Left lung (tissue), 14 donors: Measurements from ENCODE around the gene TRMT11. TPM values are rescaled to one million over a fixed set of nuclear protein-coding genes. Genes with fewer than 3 reads are reported as not detected.
A peak's percentile ranks its signal among the peaks of the same experiment; 100 is the strongest.

Source experiments
- ATAC-seq: fragments of 200-7000 bp; cut with Tn5 transposase; one replicate; pipeline ENCODE4 v1.9.1; 2020; ENCODE audit warnings: moderate library complexity
- DNase-seq, 4 donors: peaks; one replicate each; pipeline ENCODE4 v3.0.0-alpha.2; 2013 to 2020
- H3K27ac ChIP-seq, 2 donors: fragments of 200-600 bp; sonication (generic) in 1 of 2; one replicate each; pipeline versions ENCODE4 v1.5.0 to v1.8.0; 2020 to 2021
- H3K27me3 ChIP-seq, 2 donors: fragments of 200-600 bp; sonication (generic) in 1 of 2; one replicate each; pipeline versions ENCODE4 v1.5.0 to v1.8.0; 2020 to 2021
- H3K36me3 ChIP-seq, 2 donors: fragments of 200-600 bp; sonication (generic) in 1 of 2; one replicate each; pipeline versions ENCODE4 v1.5.0 to v1.8.0; 2020 to 2021
- H3K4me1 ChIP-seq, 2 donors: fragments of 200-600 bp; one replicate each; pipeline ENCODE4 v1.8.0; 2021
- H3K4me3 ChIP-seq, 2 donors: fragments of 200-600 bp; sonication (generic) in 1 of 2; one replicate each; pipeline versions ENCODE4 v1.5.0 to v1.8.0; 2020 to 2021; ENCODE audit warnings: mild to moderate bottlenecking in 1 of 2
- H3K9me3 ChIP-seq, 2 donors: fragments of 200-600 bp; sonication (generic) in 1 of 2; one replicate each; pipeline versions ENCODE4 v1.5.0 to v1.8.0; 2020 to 2021
- CTCF ChIP-seq, 2 donors: fragments of 200-600 bp; sonication (generic) in 1 of 2; IDR thresholded peaks; one replicate each; pipeline versions ENCODE4 v1.5.0 to v1.8.0; 2021; ENCODE audit warnings: antibody characterized with exemption in 2 of 2
- intact Hi-C, 2 donors: fragments of 100-400 bp; cut with DNase I; formaldehyde crosslinking; loops; one replicate each; pipeline versions ENCODE4 v1.11.2 to v1.14.2; 2022
- long read RNA-seq, 12 donors: library from polyadenylated mRNA in 2 of 12; unstranded in 2 of 12; transcript quantifications; one replicate each; pipeline ENCODE4 v2.0.0 and lab custom pipeline, GENCODE V29; 2019 to 2026
- polyA plus RNA-seq, 6 donors: library from polyadenylated mRNA; unstranded; fragments of 120-200 nt; gene quantifications; one replicate each; pipeline ENCODE4 v1.2.1, GENCODE V29; 2013; ENCODE audit not compliant: insufficient read length in 6 of 6
- total RNA-seq, 2 donors: library from RNA; stranded (reverse); fragmentation: NEBNext Ultra II Directional; extraction: Animal tissue kit (Norgen Biotek cat#: 25700); gene quantifications; one replicate each; pipeline ENCODE4 v1.2.1, GENCODE V29; 2021
- donor health status: DM: no; HTN: yes; CAD: no.
- donor health status: DM: no; HTN: no; CAD: no.

TRMT11 gene
- 10 to 100 TPM; 17.2 to 22.2 TPM for total RNA-seq
- 10 to 100 TPM; 25.0 to 39.7 (median 29.9) TPM for polyA plus RNA-seq
- long read RNA-seq, donor 1, partial matches to known transcripts = 0 of 4 reads
- long read RNA-seq, donor 1, other reads (novel, unspliced or antisense) = 0 of 4 reads
- long read RNA-seq, donor 2, partial matches to known transcripts = 0 of 2 reads
- long read RNA-seq, donor 2, other reads (novel, unspliced or antisense) = 0 of 2 reads
- long read RNA-seq, donor 3, transcript TRMT11-201 (13 exons, 1,565 nt) = major isoform, 5 of 5 reads
- long read RNA-seq, donor 3, partial matches to known transcripts = 0 of 5 reads
- long read RNA-seq, donor 3, other reads (novel, unspliced or antisense) = 0 of 5 reads
- long read RNA-seq, donor 4, partial matches to known transcripts = 2 of 8 reads
- long read RNA-seq, donor 4, other reads (novel, unspliced or antisense) = 3 of 8 reads
- long read RNA-seq, donor 5, transcript TRMT11-201 (13 exons, 1,565 nt) = major isoform, 5 of 5 reads
- long read RNA-seq, donor 5, partial matches to known transcripts = 0 of 5 reads
- long read RNA-seq, donor 5, other reads (novel, unspliced or antisense) = 0 of 5 reads
- long read RNA-seq, donor 6, transcript TRMT11-201 (13 exons, 1,565 nt) = major isoform, 6 of 6 reads
- long read RNA-seq, donor 6, partial matches to known transcripts = 0 of 6 reads
- long read RNA-seq, donor 6, other reads (novel, unspliced or antisense) = 0 of 6 reads
- long read RNA-seq, donor 7, transcript TRMT11-201 (13 exons, 1,565 nt) = major isoform, 8 of 8 reads
- long read RNA-seq, donor 7, partial matches to known transcripts = 0 of 8 reads
- long read RNA-seq, donor 7, other reads (novel, unspliced or antisense) = 0 of 8 reads
- long read RNA-seq, donor 8, partial matches to known transcripts = 0 of 4 reads
- long read RNA-seq, donor 8, other reads (novel, unspliced or antisense) = 0 of 4 reads
- long read RNA-seq, donor 9 = 0 reads
- long read RNA-seq, donor 10, partial matches to known transcripts = 0 of 3 reads
- long read RNA-seq, donor 10, other reads (novel, unspliced or antisense) = 1 of 3 reads
- long read RNA-seq, donor 11, partial matches to known transcripts = 0 of 4 reads
- long read RNA-seq, donor 11, other reads (novel, unspliced or antisense) = 0 of 4 reads
- long read RNA-seq, donor 12 = 0 reads

- no peaks in the 10 kb centered on the region for H3K27me3 ChIP-seq
- H3K4me3 ChIP-seq = peak within 1 kb of the TSS; percentile 63 to 89
- intact Hi-C loops = no loop called here
- H3K9me3 ChIP-seq = no peaks in the 10 kb centered on the region
- no peak for TF ChIP-seq CTCF (IDR thresholded peaks at IDR 0.05)
- ATAC-seq (peak; percentile 94), DNase-seq (peak; percentile 82 to 96 (median 93))
- H3K27ac ChIP-seq = peak within 1 kb of the TSS; percentile 74 to 78
- H3K4me1 ChIP-seq = peaks cover 6 to 22% of the 10 kb centered on the region in 2 donors
- peaks cover 0 to 9% of the 10 kb centered on the region in 2 donors for H3K36me3 ChIP-seq
Measured at GRCh38 chr6:125986301-125987025, at the start of gene TRMT11. Gene TRMT11 (plus strand): TSS chr6:125986540. CDS start chr6:125986551, 11 bp downstream.

- Histone ChIP-seq H3K27me3 (no peaks in the 10 kb centered on the region), H3K27ac (no peak overlapping the region), H3K4me3 (no peak overlapping the region), H3K4me1 (peaks cover 3 to 15% of the 10 kb centered on the region in 2 donors), H3K36me3 (no peaks in the 10 kb centered on the region), H3K9me3 (no peaks in the 10 kb centered on the region)
- DNase-seq (no peak), ATAC-seq (no peak)
- intact Hi-C loops = no loop called here
- no peak for TF ChIP-seq CTCF (IDR thresholded peaks at IDR 0.05)
Measured at GRCh38 chr6:125939026-125939425, 47.3 kb upstream of the TRMT11 start.

- H3K27me3 ChIP-seq = no peaks in the 10 kb centered on the region
- intact Hi-C loops = no loop called here
- DNase-seq = no peak
- H3K4me3 ChIP-seq = no peak overlapping the region
- no peaks in the 10 kb centered on the region for H3K36me3 ChIP-seq
- no peak for ATAC-seq
- H3K27ac ChIP-seq = no peak overlapping the region
- H3K9me3 ChIP-seq = no peaks in the 10 kb centered on the region
- no peak for TF ChIP-seq CTCF (IDR thresholded peaks at IDR 0.05)
- peaks cover 5 to 23% of the 10 kb centered on the region in 2 donors for H3K4me1 ChIP-seq
Measured at GRCh38 chr6:125939791-125940190, 46.5 kb upstream of the TRMT11 start.

GRCh38 chr6:125940247-125941041 is 45.9 kb upstream of the TRMT11 start:
- H3K27ac ChIP-seq = no peak overlapping the region
- H3K27me3 ChIP-seq = no peaks in the 10 kb centered on the region
- H3K9me3 ChIP-seq = no peaks in the 10 kb centered on the region
- DNase-seq = no peak
- no peaks in the 10 kb centered on the region for H3K36me3 ChIP-seq
- no peak for TF ChIP-seq CTCF (IDR thresholded peaks at IDR 0.05)
- no peak for ATAC-seq
- intact Hi-C loops = no loop called here
- no peak overlapping the region for H3K4me3 ChIP-seq
- peaks cover 11 to 29% of the 10 kb centered on the region in 2 donors for H3K4me1 ChIP-seq
